Measurements from ENCODE around the gene CEACAM19.

The CEACAM19 gene

DNA sequence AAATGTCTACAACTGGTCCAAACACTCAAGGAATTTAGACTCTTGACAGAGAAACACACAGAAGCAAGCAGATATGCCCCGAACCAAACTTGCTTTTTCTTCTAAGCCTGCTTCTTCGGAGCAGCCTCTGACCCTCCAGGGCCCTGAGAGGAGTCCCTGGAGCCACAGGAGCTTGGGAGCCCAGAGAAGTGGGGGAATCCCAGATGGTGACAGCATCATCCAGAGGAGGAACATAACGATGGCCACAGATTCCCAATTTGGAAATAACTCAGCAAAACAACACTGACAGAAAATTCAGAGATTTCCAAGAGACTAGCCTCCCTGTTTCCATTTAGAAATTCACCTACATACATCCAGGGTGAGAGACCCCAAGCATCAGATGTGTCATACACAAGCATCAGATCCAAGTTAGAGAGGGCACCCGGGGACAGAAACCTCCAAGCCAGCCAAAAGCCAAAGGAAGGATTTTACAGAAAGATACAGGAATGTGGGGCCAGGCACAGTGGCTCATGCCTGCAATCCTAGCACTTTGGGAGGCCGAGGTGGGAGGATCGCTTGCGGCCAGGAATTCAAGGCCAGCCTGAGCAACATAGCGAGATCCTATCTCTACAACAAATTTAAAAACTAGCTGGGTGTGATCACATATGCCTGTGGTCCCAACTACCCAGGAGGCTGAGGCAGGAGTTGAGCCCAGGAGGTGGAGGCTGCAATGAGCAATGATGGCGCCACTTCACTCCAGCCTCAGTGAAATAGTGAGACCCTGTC is 29.6 kb upstream of the CEACAM19 start:
- Histone ChIP-seq H3K4me3 (ENCODE audit: low read depth, low read length) (no peak overlapping the region), H3K4me1 (no peaks in the 10 kb centered on the region), H3K27me3 (ENCODE audit: control insufficient read depth, insufficient read depth, low read length) (no peaks in the 10 kb centered on the region), H3K27ac (no peak overlapping the region), H3K9me3 (ENCODE audit: control insufficient read depth, low read length) (no peaks in the 10 kb centered on the region), H3K9ac (no peak overlapping the region), H3K36me3 (ENCODE audit: control insufficient read depth, insufficient read depth, low read length) (no peaks in the 10 kb centered on the region), H2AFZ (no peak overlapping the region), H3K79me2 (no peaks in the 10 kb centered on the region), H3K4me2 (ENCODE audit: low read length) (no peak overlapping the region)
- TF ChIP-seq, protein P1, sequence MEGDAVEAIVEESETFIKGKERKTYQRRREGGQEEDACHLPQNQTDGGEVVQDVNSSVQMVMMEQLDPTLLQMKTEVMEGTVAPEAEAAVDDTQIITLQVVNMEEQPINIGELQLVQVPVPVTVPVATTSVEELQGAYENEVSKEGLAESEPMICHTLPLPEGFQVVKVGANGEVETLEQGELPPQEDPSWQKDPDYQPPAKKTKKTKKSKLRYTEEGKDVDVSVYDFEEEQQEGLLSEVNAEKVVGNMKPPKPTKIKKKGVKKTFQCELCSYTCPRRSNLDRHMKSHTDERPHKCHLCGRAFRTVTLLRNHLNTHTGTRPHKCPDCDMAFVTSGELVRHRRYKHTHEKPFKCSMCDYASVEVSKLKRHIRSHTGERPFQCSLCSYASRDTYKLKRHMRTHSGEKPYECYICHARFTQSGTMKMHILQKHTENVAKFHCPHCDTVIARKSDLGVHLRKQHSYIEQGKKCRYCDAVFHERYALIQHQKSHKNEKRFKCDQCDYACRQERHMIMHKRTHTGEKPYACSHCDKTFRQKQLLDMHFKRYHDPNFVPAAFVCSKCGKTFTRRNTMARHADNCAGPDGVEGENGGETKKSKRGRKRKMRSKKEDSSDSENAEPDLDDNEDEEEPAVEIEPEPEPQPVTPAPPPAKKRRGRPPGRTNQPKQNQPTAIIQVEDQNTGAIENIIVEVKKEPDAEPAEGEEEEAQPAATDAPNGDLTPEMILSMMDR (IDR thresholded peaks at IDR 0.05): no peak

- H3K36me3 ChIP-seq (ENCODE audit: control insufficient read depth, insufficient read depth, low read length): no peaks in the 10 kb centered on the region
- TF ChIP-seq, protein P1 (IDR thresholded peaks at IDR 0.05): no peak
- H2AFZ ChIP-seq: no peak overlapping the region
- no peak overlapping the region for H3K4me3 ChIP-seq (ENCODE audit: low read depth, low read length)
- no peaks in the 10 kb centered on the region for H3K9me3 ChIP-seq (ENCODE audit: control insufficient read depth, low read length)
- H3K4me1 ChIP-seq: no peaks in the 10 kb centered on the region
- no peak overlapping the region for H3K4me2 ChIP-seq (ENCODE audit: low read length)
- H3K27ac ChIP-seq: no peak overlapping the region
- H3K27me3 ChIP-seq (ENCODE audit: control insufficient read depth, insufficient read depth, low read length): no peaks in the 10 kb centered on the region
- H3K79me2 ChIP-seq: no peaks in the 10 kb centered on the region
- H3K9ac ChIP-seq: no peak overlapping the region
These were observed 28.9 kb upstream of the CEACAM19 start for GRCh38 chr19:44642377-44642776.

DNA sequence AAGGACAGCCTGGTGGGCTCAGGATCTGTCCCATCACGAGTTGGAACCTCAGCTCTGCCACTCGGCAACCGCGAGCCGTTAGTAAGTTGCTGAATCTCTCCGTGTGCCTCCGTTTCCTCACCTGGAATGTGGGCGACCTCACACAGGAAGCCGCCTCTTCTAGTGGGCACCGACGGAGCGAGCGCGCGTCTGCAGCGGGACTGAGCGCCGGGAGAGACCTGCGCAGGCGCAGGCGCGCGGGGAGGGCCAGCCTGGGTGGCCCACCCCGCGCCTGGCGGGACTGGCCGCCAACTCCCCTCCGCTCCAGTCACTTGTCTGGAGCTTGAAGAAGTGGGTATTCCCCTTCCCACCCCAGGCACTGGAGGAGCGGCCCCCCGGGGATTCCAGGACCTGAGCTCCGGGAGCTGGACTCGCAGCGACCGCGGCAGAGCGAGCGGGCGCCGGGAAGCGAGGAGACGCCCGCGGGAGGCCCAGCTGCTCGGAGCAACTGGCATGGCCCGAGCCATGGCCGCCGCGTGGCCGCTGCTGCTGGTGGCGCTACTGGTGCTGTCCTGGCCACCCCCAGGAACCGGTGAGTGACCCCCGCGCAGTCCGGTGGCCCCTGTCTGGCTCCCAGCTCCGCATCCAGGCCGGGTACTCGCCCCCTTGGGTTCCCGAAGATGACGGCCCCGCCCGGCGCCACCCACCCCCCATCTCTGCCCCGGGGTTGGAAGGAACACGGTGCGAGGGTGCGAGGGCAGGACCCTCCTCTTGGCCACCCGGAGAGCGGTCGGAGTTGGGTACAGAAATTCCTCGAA is 27.5 kb upstream of the CEACAM19 start, which contains the start of gene PVR:
TSS of gene PVR (plus strand) at position 306 of the 797 bp plus-strand sequence. CDS start at position 493, 187 bp downstream.
- H3K36me3 ChIP-seq (ENCODE audit: control insufficient read depth, insufficient read depth, low read length): no peaks in the 10 kb centered on the region
- no peaks in the 10 kb centered on the region for H3K79me2 ChIP-seq
- TF ChIP-seq, protein P1 (IDR thresholded peaks at IDR 0.05): no peak
- peak within 1 kb of the TSS; percentile 62 for H3K27ac ChIP-seq
- H3K4me1 ChIP-seq: no peaks in the 10 kb centered on the region
- no peaks in the 10 kb centered on the region for H3K27me3 ChIP-seq (ENCODE audit: control insufficient read depth, insufficient read depth, low read length)
- H3K4me3 ChIP-seq (ENCODE audit: low read depth, low read length): peak within 1 kb of the TSS; percentile 77
- peak within 1 kb of the TSS; percentile 71 for H3K4me2 ChIP-seq (ENCODE audit: low read length)
- H2AFZ ChIP-seq: peak within 1 kb of the TSS; percentile 91
- H3K9ac ChIP-seq: peak within 1 kb of the TSS; percentile 25
- no peaks in the 10 kb centered on the region for H3K9me3 ChIP-seq (ENCODE audit: control insufficient read depth, low read length)

DNA sequence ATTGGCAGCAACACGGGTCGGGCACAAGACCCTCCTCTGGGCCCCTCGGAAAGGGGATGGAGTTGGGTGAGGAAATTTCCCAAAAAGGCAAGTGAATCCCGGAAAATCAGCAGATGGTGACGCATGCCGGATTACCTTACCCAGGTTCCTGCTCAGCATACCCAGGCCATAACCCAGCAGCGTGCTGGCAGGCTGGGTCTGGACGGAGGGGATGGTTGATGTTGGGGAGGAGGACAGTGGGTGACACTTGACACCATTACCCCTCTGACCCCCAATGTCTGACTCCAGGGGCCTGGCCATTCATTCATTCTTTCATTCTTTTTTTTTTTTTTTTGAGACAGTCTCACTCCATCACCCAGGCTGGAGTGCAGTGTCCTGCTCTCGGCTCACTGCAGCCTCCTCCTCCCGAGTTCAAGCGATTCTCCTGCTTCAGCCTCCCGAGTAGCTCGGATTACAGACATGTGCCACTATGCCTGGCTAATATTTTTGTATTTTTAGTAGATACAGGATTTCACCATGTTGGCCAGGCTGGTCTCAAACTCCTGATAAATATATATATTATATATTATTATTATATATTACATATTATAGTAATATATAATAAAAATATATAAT is 26.8 kb upstream of the CEACAM19 start:
- peak overlapping the region; percentile 91 for H2AFZ ChIP-seq
- H3K4me3 ChIP-seq (ENCODE audit: low read depth, low read length): peak overlapping the region; percentile 77
- H3K79me2 ChIP-seq: no peaks in the 10 kb centered on the region
- H3K27ac ChIP-seq: peak overlapping the region; percentile 62
- H3K4me2 ChIP-seq (ENCODE audit: low read length): peak overlapping the region; percentile 71
- H3K9ac ChIP-seq: peak overlapping the region; percentile 25
- no peaks in the 10 kb centered on the region for H3K36me3 ChIP-seq (ENCODE audit: control insufficient read depth, insufficient read depth, low read length)
- H3K4me1 ChIP-seq: no peaks in the 10 kb centered on the region
- H3K9me3 ChIP-seq (ENCODE audit: control insufficient read depth, low read length): no peaks in the 10 kb centered on the region
- TF ChIP-seq, protein P1 (IDR thresholded peaks at IDR 0.05): no peak
- no peaks in the 10 kb centered on the region for H3K27me3 ChIP-seq (ENCODE audit: control insufficient read depth, insufficient read depth, low read length)

Data from parathyroid adenoma (tissue), 2 donors.